HG03280 (cell line): ENCODE measurements around the gene MLF2.
"Not testable (repeated sequence)": the region's sequence is repeated elsewhere in the genome, so short reads cannot be mapped to it uniquely, and the experiment has no call there.

Source experiments
- ATAC-seq: cut with Tn5 transposase; IDR thresholded peaks from one replicate; pipeline ENCODE4 v1.9.1; 2021; ENCODE audit warnings: mild to moderate bottlenecking, moderate library complexity; ENCODE audit not compliant: unreplicated experiment

MLF2 gene

GRCh38 chr12:6735448-6736191 lies 17.3 kb downstream of the MLF2 start:
- ATAC-seq, result peak; percentile 51

- ATAC-seq, result no peak
Measured at GRCh38 chr12:6734506-6735387, 18.2 kb downstream of the MLF2 start.

- no peak for ATAC-seq
Measured at GRCh38 chr12:6730169-6730568, 22.8 kb downstream of the MLF2 start.

- ATAC-seq, result no peak
Measured at GRCh38 chr12:6729186-6729585, 23.8 kb downstream of the MLF2 start.

- ATAC-seq, result no peak
Measured at GRCh38 chr12:6725350-6725749, 27.6 kb downstream of the MLF2 start.

- ATAC-seq, result peak; percentile 21
Measured at GRCh38 chr12:6724409-6724797, 28.5 kb downstream of the MLF2 start.

- peak; percentile 97 for ATAC-seq
Measured at GRCh38 chr12:6723607-6724408, 29.1 kb downstream of the MLF2 start, which contains the start of gene COPS7A. TSS of gene COPS7A (plus strand) at chr12:6724046. CDS start at chr12:6724657, 611 bp downstream.

- ATAC-seq, result no peak
Measured at GRCh38 chr12:6722863-6723262, 30.1 kb downstream of the MLF2 start.

- ATAC-seq, result no peak
Measured at GRCh38 chr12:6716874-6717437, 36.0 kb downstream of the MLF2 start.

GRCh38 chr12:6716031-6716873 lies 36.7 kb downstream of the MLF2 start:
- ATAC-seq, result not testable (repeated sequence)

- no peak for ATAC-seq
Measured at GRCh38 chr12:6708960-6709394, 44.0 kb downstream of the MLF2 start.

- not testable (repeated sequence) for ATAC-seq
Measured at GRCh38 chr12:6708351-6708750, 44.6 kb downstream of the MLF2 start.

- no peak for ATAC-seq
Measured at GRCh38 chr12:6703631-6704030, 49.3 kb downstream of the MLF2 start.

- no peak for ATAC-seq
Measured at GRCh38 chr12:6701078-6701768, 51.7 kb downstream of the MLF2 start.

- no peak for ATAC-seq
Measured at GRCh38 chr12:6700646-6701051, 52.3 kb downstream of the MLF2 start, which contains the start of gene PIANP. TSS of gene PIANP (minus strand) at chr12:6700815. CDS start at chr12:6698061, 2,754 bp downstream.

GRCh38 chr12:6699989-6700645 lies 52.8 kb downstream of the MLF2 start:
- ATAC-seq, result no peak

GRCh38 chr12:6699259-6699988 lies 53.5 kb downstream of the MLF2 start:
- ATAC-seq, result no peak
